ENCODE measurements around the gene TPSG1.
"Not testable (repeated sequence)": the region's sequence is repeated elsewhere in the genome, so short reads cannot be mapped to it uniquely, and the experiment has no call there.

Gene TPSG1

DNA sequence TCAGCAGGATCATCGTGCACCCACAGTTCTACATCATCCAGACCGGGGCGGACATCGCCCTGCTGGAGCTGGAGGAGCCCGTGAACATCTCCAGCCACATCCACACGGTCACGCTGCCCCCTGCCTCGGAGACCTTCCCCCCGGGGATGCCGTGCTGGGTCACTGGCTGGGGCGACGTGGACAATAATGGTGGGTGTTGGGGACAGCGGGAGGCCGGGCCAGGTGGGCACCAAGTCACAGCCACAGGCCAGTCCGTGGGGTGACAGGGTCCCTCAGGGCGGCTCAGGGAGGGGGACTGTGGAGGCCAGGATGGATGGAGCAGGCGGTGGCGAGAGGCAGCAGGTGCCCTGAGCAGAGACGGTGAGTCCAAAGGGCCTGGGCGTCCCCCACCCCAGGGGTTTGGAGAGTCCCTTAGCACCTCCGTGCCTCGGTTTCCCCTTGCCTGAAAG lies 31.8 kb upstream of the TPSG1 start:
- no peak for DNase-seq

- not testable (repeated sequence) for DNase-seq
Observed at GRCh38 chr16:1256296-1256873, 31.3 kb upstream of the TPSG1 start.

DNA sequence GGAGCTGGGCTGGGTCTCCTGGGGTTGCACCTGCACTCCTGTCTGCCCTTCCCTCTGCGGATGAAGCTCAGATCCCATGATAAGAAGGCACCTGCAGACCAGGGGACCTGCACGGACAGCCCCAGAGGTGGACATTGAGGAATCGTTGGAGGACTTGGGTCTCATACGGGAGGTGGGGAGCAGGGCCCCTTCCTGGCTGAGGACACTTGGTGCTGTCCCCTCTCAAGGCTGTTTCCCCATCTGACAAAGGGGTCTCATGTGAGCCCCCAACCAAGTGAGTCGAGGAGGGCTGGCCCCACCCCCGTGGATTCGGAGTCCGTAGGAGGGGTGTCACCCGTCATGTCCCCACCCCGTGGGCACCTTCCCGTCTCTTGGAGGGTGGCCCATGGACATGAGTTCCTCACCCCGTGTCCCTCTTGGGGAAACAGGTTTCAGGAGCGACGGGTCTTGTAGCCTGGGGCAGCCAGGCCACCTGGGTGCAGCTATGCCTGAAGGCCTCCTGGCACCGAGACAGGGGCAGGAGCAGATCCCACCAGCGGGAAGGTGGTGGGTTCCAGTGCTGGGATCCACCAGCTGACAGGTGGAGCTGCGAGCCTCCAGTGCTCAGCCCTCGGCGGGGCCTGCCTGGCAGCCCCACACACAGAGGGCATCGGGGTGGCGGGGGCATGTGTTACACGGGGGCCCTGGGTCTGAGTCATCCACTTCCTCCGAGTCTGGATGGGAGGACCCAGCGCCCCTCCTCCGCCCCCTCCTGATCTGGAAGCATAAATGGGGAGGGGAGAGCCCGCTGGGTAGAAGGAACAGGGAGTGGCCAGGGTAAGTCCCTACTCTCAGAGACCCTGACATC lies 30.4 kb upstream of the TPSG1 start, which contains the start of gene TPSD1:
Gene TPSD1 (plus strand): TSS at position 794 of the 847 bp plus-strand sequence. CDS start 212 bp downstream, outside the sequence.
- DNase-seq = not testable (repeated sequence)

- not testable (repeated sequence) for DNase-seq
Observed at GRCh38 chr16:1254821-1255220, 29.8 kb upstream of the TPSG1 start.

DNA sequence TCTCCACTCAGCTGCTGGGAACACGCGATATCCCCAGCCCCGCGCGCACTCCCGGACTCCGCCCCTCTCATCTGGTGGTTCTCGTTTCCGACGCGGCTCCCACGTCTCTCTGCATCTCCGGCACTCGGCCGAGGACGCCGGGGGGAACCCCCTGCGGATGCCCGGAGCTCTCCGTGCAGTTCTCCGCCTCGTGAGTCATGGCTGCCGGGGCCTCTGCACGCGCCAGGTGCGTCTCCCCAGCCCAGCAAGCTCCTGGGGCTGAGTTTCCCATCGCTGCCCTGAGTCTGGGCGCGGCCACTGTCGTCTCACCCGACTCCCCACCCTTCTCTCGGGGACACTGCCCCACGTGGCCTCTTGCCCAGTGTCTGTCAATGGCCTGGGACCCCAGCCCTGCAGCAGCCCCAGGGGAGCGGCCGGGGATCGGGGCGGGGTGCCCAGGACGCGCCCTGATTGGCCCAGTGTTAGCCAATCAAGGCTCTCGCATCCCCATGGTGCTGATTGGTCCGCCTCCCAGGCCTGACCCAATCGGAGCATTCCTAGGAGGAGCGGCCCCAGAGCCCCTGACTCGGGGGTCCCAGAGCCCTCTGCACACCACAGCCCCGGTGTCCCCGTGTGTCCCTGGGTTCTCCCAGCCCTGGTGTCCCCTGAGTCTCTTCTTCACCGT lies 28.8 kb upstream of the TPSG1 start:
- DNase-seq = not testable (repeated sequence)

GRCh38 chr16:1249031-1249755 lies 24.1 kb upstream of the TPSG1 start:
- DNase-seq = not testable (repeated sequence)

DNA sequence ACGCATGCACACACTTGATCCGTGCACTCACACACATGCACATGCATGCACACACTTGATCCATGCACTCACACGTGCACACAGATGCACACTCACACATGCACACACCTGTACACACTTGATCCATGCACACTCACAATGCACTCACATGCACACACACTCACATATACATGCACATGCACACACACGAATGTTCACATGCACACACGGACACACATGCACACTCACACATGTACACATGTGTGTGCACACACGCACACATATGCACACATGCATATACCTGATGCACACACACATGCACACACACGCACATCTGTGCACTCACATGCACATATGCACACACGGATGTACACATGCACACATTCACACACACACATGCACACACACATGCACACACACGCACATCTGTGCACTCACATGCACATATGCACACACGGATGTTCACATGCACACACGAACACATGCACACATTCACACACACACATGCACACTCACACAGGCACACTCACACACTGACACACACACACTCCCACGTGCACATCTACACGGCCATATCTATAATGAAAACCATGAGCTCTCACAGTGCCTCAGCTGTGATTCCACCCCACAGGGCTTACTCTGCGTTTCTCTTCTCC lies 23.0 kb upstream of the TPSG1 start:
- not testable (repeated sequence) for DNase-seq

GRCh38 chr16:1245452-1246020 lies 20.5 kb upstream of the TPSG1 start:
- no peak for DNase-seq

- DNase-seq = peak in 1 of 5 experiments; percentile 66
Observed at GRCh38 chr16:1244881-1245280, 19.8 kb upstream of the TPSG1 start.

DNA sequence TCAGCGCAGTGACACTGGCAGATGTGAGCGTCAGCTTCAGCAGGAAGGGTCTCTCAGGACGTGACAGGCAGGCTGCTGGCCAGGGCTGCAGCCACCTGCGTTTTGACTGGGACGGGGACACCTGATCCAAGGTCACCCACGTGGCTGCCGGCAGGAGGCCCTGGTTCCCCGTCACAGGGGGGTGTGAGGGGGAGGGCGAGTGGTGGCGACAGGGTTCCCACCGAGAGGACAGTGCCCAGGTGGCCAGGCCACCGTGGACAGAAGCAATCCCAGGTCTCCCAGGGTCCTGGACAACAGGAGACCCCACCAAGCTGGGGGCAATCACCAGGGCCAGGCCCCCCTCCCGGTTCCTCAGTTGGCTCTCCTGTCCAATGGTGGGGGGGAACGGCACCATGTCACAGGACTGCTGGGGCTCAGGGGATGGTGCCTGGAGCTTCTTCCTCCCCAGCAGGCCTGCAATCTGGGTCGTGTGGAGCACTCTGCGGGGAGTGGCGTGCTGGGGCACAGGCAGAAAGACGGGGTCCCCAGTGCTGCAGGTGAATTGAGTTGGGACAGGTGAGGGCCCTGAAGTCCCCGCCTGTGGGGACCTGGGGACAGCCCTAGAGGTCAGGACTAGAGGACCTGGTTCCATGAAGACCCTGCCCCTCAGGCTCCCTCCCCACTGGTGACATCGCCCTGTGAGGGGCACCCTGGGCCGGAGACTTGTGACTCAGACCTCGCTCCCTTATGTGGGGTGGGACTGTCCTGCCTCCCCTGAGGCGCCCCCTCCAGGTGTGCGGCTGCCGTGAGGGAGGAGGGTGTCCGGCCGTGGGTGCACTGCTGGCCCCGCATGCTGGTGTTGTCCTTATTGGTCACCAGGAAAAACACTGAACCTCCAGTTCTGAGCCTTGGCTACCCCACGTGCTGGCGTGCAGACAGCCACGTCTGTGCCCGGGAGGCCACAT lies 19.1 kb upstream of the TPSG1 start:
- DNase-seq = not testable (repeated sequence)

DNA sequence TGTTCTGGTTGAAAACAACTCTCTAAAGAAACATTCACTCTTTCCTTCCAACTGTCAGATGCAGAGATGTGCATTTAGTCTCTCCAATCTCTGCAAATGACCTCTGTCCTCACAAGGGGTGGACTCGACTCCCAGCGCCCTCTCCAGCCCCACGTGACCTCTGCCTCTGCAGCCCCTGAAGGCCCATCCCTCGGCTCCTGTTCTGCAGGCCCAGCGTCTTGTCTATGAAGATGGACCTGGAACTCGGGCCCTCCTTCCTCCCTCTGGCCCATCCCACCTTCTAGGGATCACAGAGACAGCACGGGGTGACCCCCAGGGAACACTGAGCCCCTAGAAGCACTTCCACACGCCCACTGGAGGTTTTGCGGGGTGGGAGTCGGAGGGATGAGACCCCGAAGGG lies 18.3 kb upstream of the TPSG1 start:
- not testable (repeated sequence) for DNase-seq

- DNase-seq = not testable (repeated sequence)
Observed at GRCh38 chr16:1241081-1241480, 16.0 kb upstream of the TPSG1 start.

- DNase-seq = not testable (repeated sequence)
Observed at GRCh38 chr16:1240436-1240835, 15.4 kb upstream of the TPSG1 start, which contains the start of gene TPSAB1. TPSAB1 (plus strand) TSS chr16:1240705; CDS start chr16:1240939, 234 bp downstream.

GRCh38 chr16:1239575-1239974 lies 14.5 kb upstream of the TPSG1 start:
- DNase-seq = not testable (repeated sequence)

DNA sequence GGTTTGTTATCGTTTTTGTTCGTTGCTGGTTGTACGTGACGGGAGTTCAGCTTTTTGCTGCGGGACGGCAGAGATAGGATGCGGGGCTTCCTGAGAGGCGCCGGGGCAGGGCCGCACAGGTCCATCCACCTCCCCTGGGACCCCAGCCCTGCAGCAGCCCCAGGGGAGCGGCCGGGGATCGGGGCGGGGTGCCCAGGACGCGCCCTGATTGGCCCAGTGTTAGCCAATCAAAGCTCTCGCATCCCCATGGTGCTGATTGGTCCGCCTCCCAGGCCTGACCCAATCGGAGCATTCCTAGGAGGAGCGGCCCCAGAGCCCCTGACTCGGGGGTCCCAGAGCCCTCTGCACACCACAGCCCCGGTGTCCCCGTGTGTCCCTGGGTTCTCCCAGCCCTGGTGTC lies 13.8 kb upstream of the TPSG1 start:
- not testable (repeated sequence) for DNase-seq

DNA sequence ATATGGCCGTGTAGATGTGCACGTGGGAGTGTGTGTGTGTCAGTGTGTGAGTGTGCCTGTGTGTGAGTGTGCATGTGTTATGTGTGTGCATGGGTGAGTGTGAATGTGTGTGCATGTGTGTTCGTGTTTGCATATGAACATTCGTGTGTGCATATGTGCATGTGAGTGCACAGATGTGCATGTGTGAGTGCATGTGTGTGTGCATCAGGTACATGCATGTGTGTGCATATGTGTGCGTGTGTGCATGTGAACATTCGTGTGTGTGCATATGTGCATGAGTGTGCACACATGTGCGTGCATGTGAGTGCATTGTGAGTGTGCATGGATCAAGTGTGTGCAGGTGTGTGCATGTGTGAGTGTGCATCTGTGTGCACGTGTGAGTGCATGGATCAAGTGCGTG lies 12.9 kb upstream of the TPSG1 start:
- peak in 1 of 5 experiments; percentile 1 for DNase-seq

GRCh38 chr16:1236659-1237058 lies 11.6 kb upstream of the TPSG1 start:
- DNase-seq = not testable (repeated sequence)

DNA sequence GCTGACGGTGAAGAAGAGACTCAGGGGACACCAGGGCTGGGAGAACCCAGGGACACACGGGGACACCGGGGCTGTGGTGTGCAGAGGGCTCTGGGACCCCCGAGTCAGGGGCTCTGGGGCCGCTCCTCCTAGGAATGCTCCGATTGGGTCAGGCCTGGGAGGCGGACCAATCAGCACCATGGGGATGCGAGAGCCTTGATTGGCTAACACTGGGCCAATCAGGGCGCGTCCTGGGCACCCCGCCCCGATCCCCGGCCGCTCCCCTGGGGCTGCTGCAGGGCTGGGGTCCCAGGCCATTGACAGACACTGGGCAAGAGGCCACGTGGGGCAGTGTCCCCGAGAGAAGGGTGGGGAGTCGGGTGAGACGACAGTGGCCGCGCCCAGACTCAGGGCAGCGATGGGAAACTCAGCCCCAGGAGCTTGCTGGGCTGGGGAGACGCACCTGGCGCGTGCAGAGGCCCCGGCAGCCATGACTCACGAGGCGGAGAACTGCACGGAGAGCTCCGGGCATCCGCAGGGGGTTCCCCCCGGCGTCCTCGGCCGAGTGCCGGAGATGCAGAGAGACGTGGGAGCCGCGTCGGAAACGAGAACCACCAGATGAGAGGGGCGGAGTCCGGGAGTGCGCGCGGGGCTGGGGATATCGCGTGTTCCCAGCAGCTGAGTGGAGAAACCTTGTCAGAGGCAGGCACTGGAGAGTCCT lies 7.1 kb upstream of the TPSG1 start:
- not testable (repeated sequence) for DNase-seq

DNA sequence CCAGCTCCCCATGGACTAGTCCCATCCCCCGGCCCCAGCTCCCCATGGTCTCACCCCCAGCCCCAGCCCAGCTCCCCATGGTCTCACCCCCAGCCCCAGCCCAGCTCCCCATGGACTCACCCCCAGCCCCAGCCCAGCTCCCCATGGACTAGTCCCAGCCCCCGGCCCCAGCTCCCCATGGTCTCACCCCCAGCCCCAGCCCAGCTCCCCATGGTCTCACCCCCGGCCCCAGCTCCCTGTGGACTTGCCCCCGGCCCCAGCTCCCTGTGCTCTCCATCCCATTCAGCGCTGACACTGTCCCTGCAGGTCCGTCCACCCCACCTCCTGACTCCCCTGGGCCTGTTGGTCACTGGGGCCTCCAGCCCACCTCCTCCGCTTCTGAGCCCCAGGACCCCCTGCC lies 6.2 kb upstream of the TPSG1 start:
- DNase-seq = not testable (repeated sequence)
